Tibial nerve (tissue), 4 donors: Measurements from ENCODE around the gene ECD.

Source experiments
- EP300 ChIP-seq, 2 donors: sonication (generic); formaldehyde crosslinking; IDR thresholded peaks; one replicate each; pipeline ENCODE4 v1.6.1; 2017; ENCODE audit warnings: antibody characterized with exemption in 2 of 2, mild to moderate bottlenecking in 1 of 2
- POLR2A ChIP-seq, 2 donors: fragments of 450-650 bp; IDR thresholded peaks; one replicate each; pipeline ENCODE4 v1.6.1; 2017; ENCODE audit warnings: antibody characterized with exemption in 2 of 2, mild to moderate bottlenecking in 2 of 2, moderate library complexity in 2 of 2
- TF ChIP-seq, protein P1 (sequence below), 5 experiments: fragments of 200-600 bp in 3 of 5; fragments of 450-650 bp in 2 of 5; sonication (generic) in 3 of 5; IDR thresholded peaks; one replicate each; pipeline ENCODE4 v1.5.1; 2016 to 2019; ENCODE audit warnings: antibody characterized with exemption in 5 of 5, mild to moderate bottlenecking in 3 of 5, moderate library complexity in 2 of 5

DNA sequence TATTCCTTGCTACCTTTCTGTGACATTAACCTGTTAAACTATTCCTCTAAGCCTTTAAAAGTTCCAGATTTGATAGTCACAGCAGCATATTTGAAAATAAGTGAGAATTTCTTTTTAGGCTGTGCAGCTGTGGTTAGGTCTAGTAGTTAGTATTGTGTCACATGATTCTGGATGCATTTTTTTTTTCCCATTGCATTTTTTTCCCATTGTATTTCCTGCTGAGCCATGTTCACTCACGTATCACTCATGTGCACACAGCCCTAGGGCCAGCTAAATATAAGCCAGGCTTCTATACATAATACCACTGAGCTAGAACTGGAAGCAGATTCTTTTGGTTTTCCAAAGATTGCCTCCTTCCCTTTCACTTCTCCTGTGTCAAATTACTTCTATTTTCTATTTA lies 41.9 kb upstream of the ECD start:
- TF ChIP-seq, protein P1, sequence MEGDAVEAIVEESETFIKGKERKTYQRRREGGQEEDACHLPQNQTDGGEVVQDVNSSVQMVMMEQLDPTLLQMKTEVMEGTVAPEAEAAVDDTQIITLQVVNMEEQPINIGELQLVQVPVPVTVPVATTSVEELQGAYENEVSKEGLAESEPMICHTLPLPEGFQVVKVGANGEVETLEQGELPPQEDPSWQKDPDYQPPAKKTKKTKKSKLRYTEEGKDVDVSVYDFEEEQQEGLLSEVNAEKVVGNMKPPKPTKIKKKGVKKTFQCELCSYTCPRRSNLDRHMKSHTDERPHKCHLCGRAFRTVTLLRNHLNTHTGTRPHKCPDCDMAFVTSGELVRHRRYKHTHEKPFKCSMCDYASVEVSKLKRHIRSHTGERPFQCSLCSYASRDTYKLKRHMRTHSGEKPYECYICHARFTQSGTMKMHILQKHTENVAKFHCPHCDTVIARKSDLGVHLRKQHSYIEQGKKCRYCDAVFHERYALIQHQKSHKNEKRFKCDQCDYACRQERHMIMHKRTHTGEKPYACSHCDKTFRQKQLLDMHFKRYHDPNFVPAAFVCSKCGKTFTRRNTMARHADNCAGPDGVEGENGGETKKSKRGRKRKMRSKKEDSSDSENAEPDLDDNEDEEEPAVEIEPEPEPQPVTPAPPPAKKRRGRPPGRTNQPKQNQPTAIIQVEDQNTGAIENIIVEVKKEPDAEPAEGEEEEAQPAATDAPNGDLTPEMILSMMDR (IDR thresholded peaks at IDR 0.05) = no peak
- TF ChIP-seq EP300 (IDR thresholded peaks at IDR 0.05) = no peak
- TF ChIP-seq POLR2A (IDR thresholded peaks at IDR 0.05) = no peak
